A204.1 (cell line): Measurements from ENCODE around the gene MAP2K3.

Source experiments
- FAIRE-seq: peaks from 2 replicates; lab custom pipeline; 2012; peaks lifted over from hg19 to GRCh38; lab: Jason Lieb, UNC

The MAP2K3 gene

GRCh38 chr17:21352221-21352980 lies 67.9 kb downstream of the MAP2K3 start:
- FAIRE-seq, result no peak

GRCh38 chr17:21352981-21353265 lies 68.4 kb downstream of the MAP2K3 start:
- FAIRE-seq, result no peak

- no peak for FAIRE-seq
Observed at GRCh38 chr17:21353326-21354010, 69.0 kb downstream of the MAP2K3 start.

GRCh38 chr17:21354796-21355385 lies 70.4 kb downstream of the MAP2K3 start:
- FAIRE-seq, result no peak

- no peak for FAIRE-seq
Observed at GRCh38 chr17:21355586-21355985, 71.1 kb downstream of the MAP2K3 start.

GRCh38 chr17:21356537-21357127 lies 72.1 kb downstream of the MAP2K3 start:
- no peak for FAIRE-seq

- no peak for FAIRE-seq
Observed at GRCh38 chr17:21357281-21357680, 72.8 kb downstream of the MAP2K3 start.

GRCh38 chr17:21357696-21358656 lies 73.5 kb downstream of the MAP2K3 start:
- no peak for FAIRE-seq

- no peak for FAIRE-seq
Observed at GRCh38 chr17:21358682-21359482, 74.4 kb downstream of the MAP2K3 start.

GRCh38 chr17:21359483-21359840 lies 75.0 kb downstream of the MAP2K3 start:
- FAIRE-seq, result no peak

- no peak for FAIRE-seq
Observed at GRCh38 chr17:21360048-21360447, 75.5 kb downstream of the MAP2K3 start.

GRCh38 chr17:21361020-21361809 lies 76.7 kb downstream of the MAP2K3 start:
- no peak for FAIRE-seq

- FAIRE-seq, result no peak
Observed at GRCh38 chr17:21362331-21362931, 77.9 kb downstream of the MAP2K3 start.

GRCh38 chr17:21363776-21364642 lies 79.5 kb downstream of the MAP2K3 start:
- FAIRE-seq, result no peak
